ENCODE measurements around the gene SV2C.
"Not testable (repeated sequence)": the region's sequence is repeated elsewhere in the genome, so short reads cannot be mapped to it uniquely, and the experiment has no call there.

SV2C gene

DNA sequence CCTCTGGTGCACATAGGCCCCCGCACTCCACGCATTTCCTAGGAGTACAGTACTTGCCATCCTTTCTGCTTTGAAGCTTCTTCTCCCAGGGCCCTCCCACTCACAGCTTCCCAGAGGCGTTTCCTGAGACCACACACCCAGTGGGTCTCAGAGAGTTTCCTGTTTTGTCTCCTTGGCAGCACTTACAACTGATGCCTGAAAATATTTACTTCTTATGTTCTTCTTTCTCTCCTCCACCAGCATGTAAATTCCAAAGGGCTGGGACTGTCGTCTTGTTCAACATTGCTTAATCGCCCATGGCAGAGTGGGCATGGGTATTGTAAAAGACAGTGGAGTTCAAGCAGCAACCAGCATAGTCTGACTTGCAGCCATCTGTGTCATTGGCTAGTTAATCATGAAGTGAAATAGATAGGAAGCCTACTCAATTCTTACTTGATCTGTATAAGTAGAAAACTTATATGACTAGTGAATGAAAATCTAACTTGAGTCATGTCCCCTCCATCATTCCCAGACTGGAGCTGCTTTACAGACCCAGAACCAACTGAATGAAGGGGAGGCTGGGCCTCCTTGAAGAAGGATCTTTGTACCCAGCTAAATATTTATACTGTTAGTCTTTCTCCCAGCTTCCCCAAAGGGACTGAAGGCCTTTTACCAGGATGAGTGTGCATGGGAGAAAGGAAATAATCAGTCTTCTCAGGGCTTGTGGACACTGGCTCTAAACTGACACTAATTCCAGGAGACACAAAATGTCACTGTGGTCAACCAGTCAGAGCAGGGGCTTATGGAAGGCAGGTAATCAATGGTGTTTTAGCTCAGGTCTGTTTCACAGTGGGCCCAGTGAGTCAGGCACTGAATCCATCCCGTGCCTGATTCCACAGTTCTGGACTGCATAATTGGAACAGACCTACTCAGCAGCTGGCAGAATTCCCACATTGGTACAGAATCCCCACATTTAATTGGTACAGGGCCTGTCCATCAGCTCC, 116.4 kb downstream of the SV2C start:
- DNase-seq (ENCODE audit: low read depth, low spot score), result peak; percentile 18

DNA sequence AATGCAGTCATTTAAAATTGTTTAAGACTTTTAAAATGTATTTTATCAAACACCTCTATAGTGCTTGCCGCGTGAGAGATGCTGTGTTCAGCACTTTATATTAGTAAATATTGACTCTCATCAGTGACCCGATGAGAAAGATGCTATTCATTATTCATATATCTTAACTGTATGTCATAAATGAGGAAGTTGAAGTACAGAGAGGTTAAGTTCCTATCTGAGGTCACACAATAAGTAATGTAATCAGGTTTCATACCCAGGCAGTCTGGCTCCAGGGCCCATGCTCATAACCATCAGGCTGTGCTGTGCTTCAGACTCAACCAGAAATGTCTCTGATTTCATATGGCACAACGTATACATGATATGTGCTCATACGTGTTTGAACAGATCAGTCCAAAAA, 119.0 kb downstream of the SV2C start:
- DNase-seq (ENCODE audit: low read depth, low spot score), result no peak

DNA sequence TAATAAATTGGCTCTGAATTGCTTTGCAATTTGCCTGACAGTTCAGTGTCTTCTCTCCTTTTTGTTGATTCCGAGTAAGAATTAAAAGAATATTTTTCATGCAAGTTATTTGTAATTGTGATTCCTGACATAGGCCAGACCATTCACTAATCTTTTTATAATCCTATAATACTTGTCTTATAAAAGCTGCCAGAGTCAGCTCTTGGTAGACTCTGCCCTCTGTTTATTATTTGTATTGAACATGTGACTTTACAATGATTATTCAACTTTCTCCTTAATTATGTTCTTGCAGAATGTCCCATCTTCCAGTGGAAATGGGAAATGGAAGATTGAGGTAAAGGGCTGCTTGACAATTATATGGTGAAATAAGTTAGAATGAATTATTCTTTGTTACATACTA, 121.0 kb downstream of the SV2C start:
- DNase-seq (ENCODE audit: low read depth, low spot score), result no peak

DNA sequence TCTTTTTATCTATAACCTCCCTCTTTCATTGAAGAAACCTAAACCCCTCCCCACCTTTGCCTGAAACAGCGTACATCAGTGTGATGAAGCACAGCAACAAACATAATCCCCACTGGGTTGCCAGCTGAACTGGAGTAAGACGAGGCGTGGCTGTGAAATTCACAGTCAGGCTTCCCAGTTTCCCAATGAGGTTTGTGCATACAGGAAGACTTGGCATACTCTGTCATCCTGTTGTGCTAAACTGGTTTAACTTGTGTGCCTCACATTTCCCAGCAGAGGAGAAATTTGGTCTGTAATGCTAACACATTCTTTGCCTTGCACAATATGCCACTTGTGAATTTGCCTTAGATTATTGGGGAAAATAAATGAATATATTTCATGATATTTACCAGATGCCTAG, 121.5 kb downstream of the SV2C start:
- DNase-seq (ENCODE audit: low read depth, low spot score), result no peak

DNA sequence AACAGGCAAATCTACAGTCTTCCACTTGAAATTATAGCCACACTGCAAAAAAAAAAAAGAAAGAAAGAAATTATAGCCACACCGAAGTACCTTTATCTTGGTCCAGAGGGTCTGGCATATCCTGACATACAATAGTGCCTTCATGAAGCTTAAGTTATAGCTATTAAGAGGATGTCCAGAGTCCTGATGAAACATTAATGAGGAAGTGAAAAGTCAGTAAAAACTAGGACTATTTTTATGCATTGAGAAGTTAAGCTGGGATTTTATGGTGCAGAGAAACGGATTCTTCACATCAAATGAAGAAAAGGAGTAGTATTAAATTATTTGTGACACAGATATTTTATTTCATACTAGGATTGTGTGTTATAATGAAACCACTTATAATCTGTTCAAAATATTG, 123.9 kb downstream of the SV2C start:
- no peak for DNase-seq (ENCODE audit: low read depth, low spot score)

DNA sequence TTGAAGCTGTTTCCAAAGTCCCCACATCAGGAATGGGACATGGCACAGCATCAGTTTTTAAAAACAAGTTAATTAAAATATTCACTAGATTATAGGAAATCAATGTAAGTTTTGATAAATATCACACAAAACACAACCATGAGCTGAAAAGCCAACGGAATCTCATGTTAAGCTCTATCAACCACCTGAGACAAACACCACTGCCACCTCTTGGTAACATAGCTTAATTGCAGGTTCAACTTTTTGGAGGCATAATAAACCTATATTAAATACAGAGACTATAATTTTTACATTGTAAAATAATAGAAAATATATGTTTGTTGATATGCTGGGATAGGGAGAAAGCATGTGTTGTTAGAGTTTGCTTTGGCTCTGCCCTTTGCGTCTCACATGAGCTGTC, 126.1 kb downstream of the SV2C start:
- no peak for DNase-seq (ENCODE audit: low read depth, low spot score)

DNA sequence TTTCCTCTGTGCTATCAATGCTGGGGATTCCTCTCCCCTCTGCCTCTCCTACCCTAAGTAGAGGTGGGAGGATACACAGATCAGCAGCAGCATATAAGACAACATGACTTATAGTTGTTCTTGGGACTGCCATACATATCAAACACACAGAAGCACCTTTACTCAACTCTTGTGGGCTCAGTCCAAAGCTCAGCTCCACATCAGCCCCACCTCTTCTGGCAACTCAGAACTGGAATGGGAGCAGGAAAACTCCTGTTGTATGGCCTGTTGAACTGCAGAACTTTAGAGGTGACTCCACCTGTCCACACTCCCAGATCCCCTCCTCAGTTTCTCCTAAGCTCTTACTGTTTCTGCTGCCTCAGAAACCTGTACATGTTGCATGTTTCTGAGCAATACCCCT, 127.8 kb downstream of the SV2C start:
- DNase-seq (ENCODE audit: low read depth, low spot score), result no peak

DNA sequence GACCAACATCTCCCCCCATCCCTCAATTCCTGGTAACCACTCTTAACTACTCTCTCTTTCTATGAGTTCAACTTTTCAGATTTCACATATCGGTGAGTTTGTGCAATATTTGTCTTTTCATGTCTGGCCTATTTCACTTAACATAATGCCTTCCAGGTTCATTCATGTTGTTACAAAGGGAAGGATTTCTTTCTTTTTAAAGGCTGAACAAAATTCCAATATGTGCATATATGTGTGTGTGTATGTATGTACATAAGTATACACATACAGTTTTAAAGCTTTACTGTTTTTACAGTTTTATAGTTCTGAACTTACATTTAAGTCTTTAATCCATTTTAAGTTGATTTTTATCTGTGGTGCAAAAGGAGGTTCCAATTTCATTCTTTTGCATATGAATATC, 130.7 kb downstream of the SV2C start:
- DNase-seq (ENCODE audit: low read depth, low spot score), result no peak

DNA sequence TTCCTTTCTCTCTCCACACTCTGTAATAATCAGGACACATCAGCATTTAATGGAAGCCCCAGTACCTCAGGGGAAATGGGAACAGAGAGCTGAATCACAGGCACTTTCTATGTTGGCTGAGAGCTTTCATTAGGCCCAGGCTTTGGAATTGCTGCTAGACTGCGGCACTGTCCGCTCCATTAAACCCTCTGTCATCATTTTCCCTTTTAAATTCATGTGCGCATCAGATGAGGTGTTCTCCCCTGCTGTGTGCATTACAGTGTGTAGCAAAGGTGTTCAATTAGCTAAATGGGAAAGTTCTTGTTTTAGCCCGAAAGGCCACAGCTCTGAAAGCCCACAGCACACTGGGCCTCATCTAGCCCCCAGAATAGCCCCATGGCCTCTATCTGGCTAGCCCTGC, 133.6 kb downstream of the SV2C start:
- DNase-seq (ENCODE audit: low read depth, low spot score), result no peak

DNA sequence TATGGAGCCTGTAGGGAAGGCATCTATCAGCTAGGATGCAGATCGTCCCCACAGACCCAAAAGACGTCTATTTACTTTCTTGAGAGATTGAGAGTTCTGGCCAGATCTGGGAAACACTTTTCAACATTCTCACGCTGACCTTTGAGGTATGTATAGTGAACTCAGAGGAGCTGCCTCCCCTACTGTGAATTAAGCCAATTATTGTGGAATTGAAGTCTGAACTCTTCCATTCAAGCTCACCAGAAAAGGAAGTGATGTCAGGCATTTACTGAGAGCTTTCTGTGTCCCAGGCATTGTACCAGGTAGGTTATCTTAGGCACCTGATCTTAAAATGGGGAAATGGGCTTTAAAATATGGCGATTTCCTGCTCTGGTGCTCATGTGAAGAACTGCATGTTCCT, 136.5 kb downstream of the SV2C start:
- no peak for DNase-seq (ENCODE audit: low read depth, low spot score)

DNA sequence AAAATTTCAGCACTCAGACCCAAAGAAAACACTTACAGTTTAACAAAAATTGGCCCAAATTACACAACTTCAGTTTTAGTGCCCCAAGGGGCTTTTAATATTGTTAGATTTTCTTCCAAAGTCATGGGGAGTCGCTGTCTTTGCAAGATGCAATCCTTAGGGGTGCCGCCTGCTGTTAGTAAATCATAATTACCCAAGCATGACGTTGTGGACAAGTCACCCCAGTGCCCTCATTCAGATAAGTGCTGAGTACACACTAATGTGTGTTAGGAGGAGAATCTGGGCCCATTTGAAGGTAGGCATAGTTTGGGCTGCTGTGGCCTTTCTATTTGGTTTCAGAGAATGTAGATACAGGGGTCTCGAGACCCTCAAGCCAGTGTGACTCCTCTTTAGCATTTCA, 138.1 kb downstream of the SV2C start:
- DNase-seq (ENCODE audit: low read depth, low spot score), result no peak

DNA sequence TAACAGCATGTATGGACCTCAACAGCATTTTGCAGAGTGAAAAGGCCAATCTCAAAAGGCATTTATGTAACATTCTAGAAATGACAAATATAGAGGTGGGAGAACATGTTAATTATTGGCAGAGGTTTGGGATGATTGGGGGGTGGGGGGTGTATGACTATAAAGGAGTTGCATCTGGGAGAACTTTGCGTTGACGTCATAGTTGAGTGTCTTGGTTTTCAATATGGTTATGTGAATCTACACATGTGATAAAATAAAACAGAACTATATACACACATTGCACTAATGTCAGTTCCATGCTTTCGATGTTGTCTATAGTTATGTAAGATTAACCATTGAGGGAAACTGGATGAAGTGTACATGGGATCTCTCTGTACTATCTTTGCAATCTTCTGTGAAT, 139.1 kb downstream of the SV2C start:
- no peak for DNase-seq (ENCODE audit: low read depth, low spot score)

DNA sequence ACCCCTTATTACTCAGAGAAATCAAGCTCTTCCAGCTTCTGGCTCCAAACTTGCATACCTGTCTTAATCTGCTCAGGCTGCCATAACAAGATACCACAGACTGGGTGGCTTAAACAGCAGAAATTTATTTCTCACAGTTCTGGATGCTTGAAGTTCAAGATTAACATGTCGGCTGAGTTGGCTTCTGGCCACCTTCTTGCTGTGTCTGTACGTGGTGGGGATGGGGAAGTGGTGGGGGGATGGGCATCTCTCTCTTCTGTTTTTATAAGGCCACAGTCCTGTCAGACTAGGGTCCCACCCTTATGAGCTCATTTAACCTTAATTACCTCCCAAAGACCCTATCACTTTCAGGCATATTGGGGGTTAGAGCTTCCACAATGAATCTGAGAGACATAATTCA, 140.5 kb downstream of the SV2C start:
- no peak for DNase-seq (ENCODE audit: low read depth, low spot score)

DNA sequence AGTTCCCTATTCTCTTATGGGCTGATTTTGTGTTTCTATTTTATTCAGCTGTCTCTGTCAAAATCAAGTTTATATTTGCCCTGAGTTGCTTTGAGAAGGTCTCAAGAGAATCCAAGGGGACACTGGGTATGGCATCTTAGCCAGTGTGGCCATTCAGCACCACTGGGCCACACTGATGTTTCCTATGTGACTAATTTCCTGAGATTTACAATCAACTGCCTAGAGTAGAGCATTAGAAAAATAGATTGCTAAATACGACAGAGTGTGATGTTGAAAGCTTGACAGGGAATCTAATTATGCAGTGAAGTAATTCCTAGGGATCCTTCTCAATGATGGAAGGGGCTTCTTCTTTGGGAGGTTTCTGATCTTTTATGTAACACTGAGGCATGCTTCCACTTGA, 141.7 kb downstream of the SV2C start:
- no peak for DNase-seq (ENCODE audit: low read depth, low spot score)

DNA sequence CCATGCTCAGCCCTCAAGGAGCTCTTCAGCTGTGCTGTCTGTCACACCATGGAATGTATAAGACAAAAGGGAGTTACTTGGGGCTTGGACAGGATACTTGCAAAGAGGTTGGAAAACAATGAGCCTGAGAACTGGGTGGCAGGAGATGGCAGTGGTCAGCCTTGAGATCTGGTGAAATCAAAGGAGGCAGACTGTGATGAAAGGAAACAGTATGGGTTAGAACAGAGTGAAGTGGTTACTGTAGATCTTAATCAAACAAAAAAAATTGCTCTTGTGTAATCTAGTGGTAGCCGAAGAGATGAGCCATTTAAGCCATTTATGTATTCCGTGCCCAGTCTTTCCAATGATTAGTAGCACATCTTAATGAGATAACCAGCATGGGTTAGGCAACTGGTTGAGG, 142.2 kb downstream of the SV2C start:
- peak; percentile 3 for DNase-seq (ENCODE audit: low read depth, low spot score)

DNA sequence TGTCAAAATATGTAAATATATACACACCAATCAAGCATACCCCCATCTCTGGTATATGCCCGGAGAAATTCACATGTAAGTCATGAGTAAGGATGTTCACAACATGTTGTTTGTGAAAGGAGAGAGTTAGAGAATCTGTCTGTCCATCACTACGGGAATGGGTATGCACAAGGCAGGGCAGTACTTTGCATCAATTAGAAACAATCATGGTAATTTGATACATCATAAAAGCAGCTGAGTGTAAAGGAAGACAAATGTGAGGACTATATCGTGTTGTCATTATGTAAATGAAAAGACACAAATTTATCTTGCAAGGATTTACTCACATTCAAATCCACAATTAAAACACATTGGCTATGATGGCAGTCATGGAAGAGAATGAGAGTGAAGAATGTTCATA, 146.7 kb downstream of the SV2C start:
- DNase-seq (ENCODE audit: low read depth, low spot score), result no peak

DNA sequence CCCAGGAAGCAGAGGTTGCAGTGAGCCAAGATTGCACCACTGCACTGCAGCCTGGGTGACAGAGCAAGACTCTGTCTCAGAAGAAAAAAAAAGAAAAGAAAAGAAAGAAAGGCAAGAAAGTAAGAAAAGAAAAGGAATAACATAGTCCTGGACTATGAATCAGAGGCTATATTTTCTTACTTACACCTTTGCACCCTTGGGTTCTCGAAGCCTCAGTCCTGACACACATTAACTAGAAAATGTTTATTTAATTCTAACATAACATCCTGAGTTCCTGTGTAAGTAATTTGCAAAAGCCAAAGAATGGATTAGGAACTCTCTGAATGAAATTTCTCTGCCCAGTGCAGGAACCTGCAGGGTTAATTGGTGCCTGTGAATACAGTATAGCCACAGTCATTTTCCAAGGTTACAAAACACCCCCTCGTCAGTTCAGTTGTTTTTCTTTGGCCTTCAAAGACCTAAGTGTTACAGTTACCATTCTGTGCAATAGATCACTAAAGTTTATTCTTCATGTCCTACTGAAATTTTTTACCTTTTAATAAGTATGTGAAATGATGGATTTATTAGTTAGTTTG, 147.6 kb downstream of the SV2C start:
- no peak for DNase-seq (ENCODE audit: low read depth, low spot score)

DNA sequence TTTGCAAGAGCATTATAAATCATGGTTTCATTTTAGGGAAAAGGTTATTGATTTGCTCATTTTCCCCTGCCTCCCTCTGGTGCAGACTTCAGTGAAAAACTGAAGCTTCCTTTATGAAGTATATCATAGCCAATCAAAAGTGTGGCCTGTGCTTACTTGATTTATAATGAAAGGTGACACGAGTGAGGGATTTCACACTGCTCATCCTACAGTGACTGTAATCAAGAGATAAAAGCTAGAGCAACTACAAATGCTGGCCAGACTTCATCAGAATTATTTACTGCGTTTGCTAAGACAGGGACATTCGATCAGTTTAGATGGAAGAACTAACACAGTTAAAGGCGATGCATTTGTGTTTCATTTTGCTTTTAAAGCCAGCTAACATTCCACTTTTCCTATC, 151.5 kb downstream of the SV2C start:
- no peak for DNase-seq (ENCODE audit: low read depth, low spot score)

DNA sequence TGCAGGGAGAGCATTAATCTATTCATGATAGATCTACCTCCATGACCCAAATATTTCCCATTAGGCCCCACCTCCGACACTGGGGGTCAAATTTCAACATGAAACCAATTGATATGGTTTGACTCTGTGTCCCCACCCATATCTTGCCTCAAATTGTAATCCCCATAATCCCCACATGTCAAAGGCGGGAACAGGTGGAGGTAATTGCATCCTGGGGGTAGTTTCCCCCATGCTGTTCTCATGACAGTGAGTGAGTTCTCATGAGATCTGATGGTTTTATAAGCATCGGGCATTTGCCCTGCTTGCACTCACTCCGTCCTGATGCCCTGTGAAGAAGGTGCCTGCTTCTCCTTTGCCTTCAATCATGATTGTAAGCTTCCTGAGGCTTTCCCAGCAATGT, 153.5 kb downstream of the SV2C start:
- no peak for DNase-seq (ENCODE audit: low read depth, low spot score)

DNA sequence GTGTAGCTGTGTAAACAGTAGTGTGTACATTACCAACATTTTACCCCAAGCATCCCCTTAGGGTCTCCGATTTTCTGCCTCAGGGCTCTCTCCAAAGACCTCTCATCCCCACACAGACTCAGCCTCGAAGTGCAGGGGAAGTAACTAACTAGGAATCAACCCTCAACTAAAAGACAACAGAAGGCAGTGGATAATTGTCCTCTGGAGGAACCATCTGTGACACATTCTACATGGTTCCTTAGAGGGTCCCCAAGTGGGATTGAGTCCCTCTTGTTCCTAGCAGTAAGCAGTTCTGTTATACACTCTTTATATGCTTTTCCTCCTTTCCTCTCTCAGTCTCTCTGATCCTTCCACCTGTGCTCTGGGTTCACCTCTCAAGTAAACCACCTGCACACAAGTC, 157.2 kb downstream of the SV2C start:
- DNase-seq (ENCODE audit: low read depth, low spot score), result no peak

DNA sequence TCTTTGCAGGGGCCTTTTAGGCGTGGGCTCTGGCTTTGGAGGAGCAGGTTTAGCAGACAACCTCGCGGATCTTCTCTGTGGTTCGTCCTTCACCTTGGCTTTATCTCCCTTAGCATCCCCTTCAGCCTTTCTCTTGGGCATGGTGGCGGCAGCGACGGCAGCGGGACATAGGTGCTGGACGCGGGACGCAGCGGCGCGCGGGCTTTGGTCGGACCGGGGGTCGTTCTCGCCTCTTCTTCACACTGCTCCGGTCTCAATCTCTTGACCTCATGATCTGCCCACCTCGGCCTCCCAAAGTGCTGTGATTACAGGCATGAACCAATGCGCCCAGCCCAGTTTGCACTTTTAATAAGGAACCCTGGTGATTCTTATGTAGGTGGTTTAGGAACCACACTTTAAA, 159.0 kb downstream of the SV2C start:
- DNase-seq (ENCODE audit: low read depth, low spot score), result not testable (repeated sequence)

DNA sequence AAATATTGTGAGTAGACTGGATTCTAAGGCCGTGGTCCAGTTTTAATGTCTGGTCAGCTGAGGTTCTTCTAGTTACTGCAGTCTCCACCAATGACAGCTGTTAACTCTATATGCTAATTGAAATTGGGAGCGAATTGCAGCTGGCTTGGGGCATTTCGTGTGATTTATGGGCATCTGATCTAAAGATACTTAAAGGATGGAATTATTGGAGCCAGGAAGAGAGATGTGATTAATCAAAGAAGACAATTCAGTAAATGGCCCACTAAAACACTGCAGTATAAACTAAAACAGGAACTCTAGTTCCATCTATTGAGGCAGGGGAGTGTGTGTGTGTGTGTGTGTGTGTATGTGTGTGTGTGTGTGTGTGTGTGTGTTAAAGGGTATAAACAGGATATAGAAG, 162.4 kb downstream of the SV2C start:
- DNase-seq (ENCODE audit: low read depth, low spot score), result no peak

DNA sequence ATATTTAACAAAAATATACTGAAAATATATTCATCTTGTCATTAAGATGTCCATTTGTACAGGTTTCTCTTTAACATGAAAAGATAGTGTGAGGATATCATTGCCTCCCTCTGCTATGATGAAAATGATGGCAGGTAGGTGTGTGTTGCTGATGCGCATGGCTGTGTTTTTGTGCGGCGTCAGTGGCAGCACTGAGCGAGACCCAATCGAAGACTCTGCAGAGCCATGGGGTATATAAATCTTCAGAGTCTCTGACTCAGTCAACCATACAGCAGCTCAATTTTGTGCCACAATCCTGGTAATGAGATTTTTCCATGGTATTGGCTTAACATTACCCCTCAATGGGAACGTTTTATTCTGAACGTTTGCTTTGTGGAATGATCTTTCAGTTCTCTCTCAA, 166.4 kb downstream of the SV2C start:
- DNase-seq (ENCODE audit: low read depth, low spot score), result no peak

Measured in astrocyte of the hippocampus (primary cell).